OCI-LY7 (cell line): ENCODE data around the gene SPC24. TPM values are rescaled to one million over a fixed set of nuclear protein-coding genes. Genes with fewer than 3 reads are reported as not detected.
"Not testable (repeated sequence)": the region's sequence is repeated elsewhere in the genome, so short reads cannot be mapped to it uniquely, and the experiment has no call there.

ENCODE experiments used
- BruUV-seq: library from RNA; stranded (reverse); fragments of 400-500 nt; replicated peaks from 2 replicates; lab custom pipeline; 2021; lab: Mats Ljungman, UMichigan
- CTCF ChIA-PET: fragments of 300-600 bp; sonication (Branson Sonifier 250); formaldehyde crosslinking; loops from one replicate; lab custom pipeline; 2022; ENCODE audit warnings: antibody characterized with exemption; ENCODE audit not compliant: unreplicated experiment; lab: Charles Lee
- POLR2A ChIA-PET: fragments of 300-600 bp; sonication (Branson Sonifier 250); formaldehyde crosslinking; loops from one replicate; lab custom pipeline; 2022; ENCODE audit warnings: antibody characterized with exemption; lab: Charles Lee
- DNase-seq: peaks from one replicate; pipeline ENCODE4 v3.0.0-alpha.2; 2015; ENCODE audit warnings: low spot score
- H2AFZ ChIP-seq: fragments of 200-600 bp; sonication (generic), shearing (Covaris generic); 2 replicates; pipeline ENCODE4 v1.6.1; 2014; ENCODE audit warnings: mild to moderate bottlenecking, antibody characterized with exemption, low read length, moderate library complexity
- H3K27ac ChIP-seq: fragments of 200-600 bp; sonication (generic); 2 replicates; pipeline ENCODE4 v1.5.1; 2014; ENCODE audit warnings: mixed run types, low read depth, mild to moderate bottlenecking, moderate library complexity, low read length, inconsistent platforms; ENCODE audit not compliant: poor library complexity, severe bottlenecking
- H3K36me3 ChIP-seq: fragments of 200-600 bp; sonication (generic); 2 replicates; pipeline ENCODE4 v1.6.1; 2014; ENCODE audit warnings: mild to moderate bottlenecking, antibody characterized with exemption, low read length, moderate library complexity, mixed read lengths; ENCODE audit not compliant: insufficient read depth
- H3K4me1 ChIP-seq: fragments of 200-600 bp; sonication (generic); 2 replicates; pipeline ENCODE4 v1.5.1; 2014; ENCODE audit warnings: mild to moderate bottlenecking, low read length; ENCODE audit not compliant: insufficient read depth, poor library complexity, severe bottlenecking
- H3K4me2 ChIP-seq: fragments of 200-600 bp; sonication (generic); 2 replicates; pipeline ENCODE4 v1.6.1; 2014; ENCODE audit warnings: mild to moderate bottlenecking, low read length
- H3K4me3 ChIP-seq: fragments of 200-600 bp; sonication (generic); 2 replicates; pipeline ENCODE4 v1.5.1; 2014; ENCODE audit warnings: mild to moderate bottlenecking, low read depth, low read length; ENCODE audit not compliant: poor library complexity, severe bottlenecking
- H3K79me2 ChIP-seq: fragments of 200-600 bp; sonication (generic); 2 replicates; pipeline ENCODE4 v1.6.1; 2016; ENCODE audit warnings: low read depth, mild to moderate bottlenecking, low read length, moderate library complexity, mixed read lengths; ENCODE audit not compliant: insufficient read depth
- H3K9me2 ChIP-seq: fragments of 200-600 bp; sonication (generic); 2 replicates; pipeline ENCODE4 v1.6.1; 2016; ENCODE audit warnings: mild to moderate bottlenecking, low read length, mixed read lengths; ENCODE audit not compliant: insufficient read depth
- H3K9me3 ChIP-seq: fragments of 200-600 bp; sonication (generic); 2 replicates; pipeline ENCODE4 v1.6.1; 2014; ENCODE audit warnings: mild to moderate bottlenecking, mixed run types, low read length, mixed read lengths
- H4K20me1 ChIP-seq: fragments of 200-600 bp; sonication (generic); 2 replicates; pipeline ENCODE4 v1.6.1; 2014; ENCODE audit warnings: mild to moderate bottlenecking, antibody characterized with exemption, low read length, moderate library complexity, mixed read lengths; ENCODE audit not compliant: insufficient read depth
- EZH2phosphoT487 ChIP-seq: fragments of 200-600 bp; sonication (generic); IDR thresholded peaks from 2 replicates; pipeline ENCODE4 v1.6.1; 2018; ENCODE audit warnings: low read depth, borderline replicate concordance, mild to moderate bottlenecking, mixed run types, antibody characterized with exemption, low read length, moderate library complexity, mixed read lengths
- intact Hi-C: fragments of 100-400 bp; cut with micrococcal nuclease; formaldehyde crosslinking; loops from one replicate; pipeline ENCODE4 v1.10.0; 2022; ENCODE audit not compliant: unreplicated experiment
- total RNA-seq, 2 experiments: library from RNA; depleted of rRNA in 1 of 2; stranded (reverse); fragments of >200 nt in 1 of 2; shearing (Covaris generic) in 1 of 2; gene quantifications; 2 replicates each; pipeline ENCODE4 v1.2.3, GENCODE V29; 2014 to 2022
- TF ChIP-seq, protein P1 (sequence below): fragments of 200-600 bp; sonication (generic); conservative IDR thresholded peaks from 2 replicates; pipeline ENCODE4 v1.5.1; 2014; ENCODE audit warnings: mild to moderate bottlenecking, antibody characterized with exemption, low read length, moderate library complexity, mixed read lengths

SPC24 gene
- total RNA-seq, 2 experiments from 2014 or later: 133 to 184 TPM

DNA sequence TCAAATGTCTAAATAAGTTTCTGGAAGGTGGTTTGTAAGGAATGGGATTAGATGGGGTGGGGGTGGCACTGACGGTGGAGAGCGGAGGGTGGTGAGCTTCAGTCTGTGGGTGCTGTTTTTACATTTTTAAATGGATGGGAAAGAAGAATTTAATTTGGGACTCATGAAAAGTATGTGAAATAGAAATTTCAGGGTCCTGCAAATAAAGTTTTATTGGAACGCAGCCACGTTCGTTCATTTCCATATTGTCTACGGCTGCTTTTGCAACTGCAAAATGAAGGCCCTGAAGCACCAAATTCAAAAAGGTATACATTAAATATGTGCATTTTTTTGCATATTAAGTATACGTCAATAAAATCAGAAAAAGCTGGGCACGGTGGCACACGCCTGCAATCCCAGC is 31.9 kb upstream of the SPC24 start:
- H3K4me3 ChIP-seq: no peak overlapping the region
- TF ChIP-seq, protein P1, sequence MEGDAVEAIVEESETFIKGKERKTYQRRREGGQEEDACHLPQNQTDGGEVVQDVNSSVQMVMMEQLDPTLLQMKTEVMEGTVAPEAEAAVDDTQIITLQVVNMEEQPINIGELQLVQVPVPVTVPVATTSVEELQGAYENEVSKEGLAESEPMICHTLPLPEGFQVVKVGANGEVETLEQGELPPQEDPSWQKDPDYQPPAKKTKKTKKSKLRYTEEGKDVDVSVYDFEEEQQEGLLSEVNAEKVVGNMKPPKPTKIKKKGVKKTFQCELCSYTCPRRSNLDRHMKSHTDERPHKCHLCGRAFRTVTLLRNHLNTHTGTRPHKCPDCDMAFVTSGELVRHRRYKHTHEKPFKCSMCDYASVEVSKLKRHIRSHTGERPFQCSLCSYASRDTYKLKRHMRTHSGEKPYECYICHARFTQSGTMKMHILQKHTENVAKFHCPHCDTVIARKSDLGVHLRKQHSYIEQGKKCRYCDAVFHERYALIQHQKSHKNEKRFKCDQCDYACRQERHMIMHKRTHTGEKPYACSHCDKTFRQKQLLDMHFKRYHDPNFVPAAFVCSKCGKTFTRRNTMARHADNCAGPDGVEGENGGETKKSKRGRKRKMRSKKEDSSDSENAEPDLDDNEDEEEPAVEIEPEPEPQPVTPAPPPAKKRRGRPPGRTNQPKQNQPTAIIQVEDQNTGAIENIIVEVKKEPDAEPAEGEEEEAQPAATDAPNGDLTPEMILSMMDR: no peak
- TF ChIP-seq EZH2phosphoT487: no peak
- ChIA-PET CTCF (no interaction called here), POLR2A (no interaction called here)
- H3K4me2 ChIP-seq: peak overlapping the region; percentile 41; the same call in 1 of the 2 replicates
- intact Hi-C loops: no loop called here
- TSS peak; percentile 36 for BruUV-seq
- no peaks in the 10 kb centered on the region for H3K9me2 ChIP-seq
- peaks cover 85% of the 10 kb centered on the region for H3K36me3 ChIP-seq
- H3K79me2 ChIP-seq: peaks cover 37% of the 10 kb centered on the region
- no peak for DNase-seq
- no peaks in the 10 kb centered on the region; the same call in 1 of the 2 replicates for H3K9me3 ChIP-seq
- no peak overlapping the region for H2AFZ ChIP-seq
- H4K20me1 ChIP-seq: no peaks in the 10 kb centered on the region
- peak overlapping the region; percentile 41 for H3K27ac ChIP-seq
- H3K4me1 ChIP-seq: peaks cover 73% of the 10 kb centered on the region

DNA sequence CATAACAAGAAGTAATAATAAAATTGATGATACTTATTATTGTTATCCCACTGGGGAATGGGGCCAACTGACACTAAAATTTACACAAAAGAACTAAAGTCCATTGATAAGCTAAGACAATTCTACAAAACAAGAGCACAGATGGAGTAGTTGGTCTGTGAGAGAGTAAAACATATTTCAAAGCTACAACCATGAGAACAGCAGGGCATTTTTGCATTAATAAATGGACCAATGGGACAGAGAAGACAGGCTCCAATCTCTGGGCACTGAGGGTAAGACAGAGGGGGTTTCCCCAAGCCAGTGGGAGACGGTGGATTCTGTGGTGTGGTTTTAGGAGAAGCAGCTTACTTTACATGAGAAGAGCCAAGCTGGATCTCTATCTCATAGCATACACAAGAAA is 27.4 kb upstream of the SPC24 start:
- DNase-seq: no peak
- intact Hi-C loops: no loop called here
- ChIA-PET CTCF (no interaction called here), POLR2A (interaction anchor here (1.0 kb wide), 1 partner anchor 10 kb away, joined by 3 read pairs; no protein-coding TSS in a partner anchor)
- BruUV-seq: no TSS peak
- Histone ChIP-seq H2AFZ (no peak overlapping the region), H3K4me1 (peaks cover 59% of the 10 kb centered on the region), H3K36me3 (peaks cover 70% of the 10 kb centered on the region), H3K4me2 (no peak overlapping the region), H3K4me3 (no peak overlapping the region), H3K9me3 (no peaks in the 10 kb centered on the region; the same call in 1 of the 2 replicates), H3K79me2 (peaks cover 33% of the 10 kb centered on the region; the same call in 1 of the 2 replicates), H4K20me1 (no peaks in the 10 kb centered on the region), H3K9me2 (no peaks in the 10 kb centered on the region), H3K27ac (no peak overlapping the region)
- TF ChIP-seq EZH2phosphoT487: no peak
- TF ChIP-seq, protein P1: no peak

DNA sequence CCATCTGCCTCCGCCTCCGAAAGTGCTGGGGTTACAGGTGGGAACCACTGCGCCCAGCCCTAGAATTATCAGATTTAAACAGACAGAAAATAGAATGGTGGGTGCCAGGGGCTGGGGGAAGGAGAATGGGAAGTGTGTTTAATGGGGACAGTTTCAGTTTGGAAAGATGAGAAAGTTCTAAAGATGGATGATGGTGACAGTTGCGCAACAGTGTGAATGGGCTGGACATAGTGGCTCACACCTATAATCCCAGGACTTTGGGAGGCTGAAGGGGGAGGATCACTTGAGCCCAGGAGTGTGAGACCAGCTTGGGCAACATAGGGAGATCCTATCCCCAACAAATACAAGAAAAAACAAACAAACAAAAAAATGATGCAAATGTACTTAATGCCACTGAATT is 25.9 kb upstream of the SPC24 start:
- ChIA-PET POLR2A (no interaction called here), CTCF (no interaction called here)
- no peak for DNase-seq
- no peaks in the 10 kb centered on the region; the same call in 1 of the 2 replicates for H3K9me3 ChIP-seq
- intact Hi-C loops: no loop called here
- no peaks in the 10 kb centered on the region for H4K20me1 ChIP-seq
- no peak overlapping the region for H3K4me2 ChIP-seq
- H3K79me2 ChIP-seq: peaks cover 25% of the 10 kb centered on the region; the same call in 1 of the 2 replicates
- no peak overlapping the region for H3K27ac ChIP-seq
- H2AFZ ChIP-seq: no peak overlapping the region
- peaks cover 70% of the 10 kb centered on the region for H3K36me3 ChIP-seq
- H3K9me2 ChIP-seq: no peaks in the 10 kb centered on the region
- no TSS peak for BruUV-seq
- H3K4me1 ChIP-seq: peaks cover 44% of the 10 kb centered on the region
- no peak for TF ChIP-seq EZH2phosphoT487
- TF ChIP-seq, protein P1: no peak
- no peak overlapping the region for H3K4me3 ChIP-seq

DNA sequence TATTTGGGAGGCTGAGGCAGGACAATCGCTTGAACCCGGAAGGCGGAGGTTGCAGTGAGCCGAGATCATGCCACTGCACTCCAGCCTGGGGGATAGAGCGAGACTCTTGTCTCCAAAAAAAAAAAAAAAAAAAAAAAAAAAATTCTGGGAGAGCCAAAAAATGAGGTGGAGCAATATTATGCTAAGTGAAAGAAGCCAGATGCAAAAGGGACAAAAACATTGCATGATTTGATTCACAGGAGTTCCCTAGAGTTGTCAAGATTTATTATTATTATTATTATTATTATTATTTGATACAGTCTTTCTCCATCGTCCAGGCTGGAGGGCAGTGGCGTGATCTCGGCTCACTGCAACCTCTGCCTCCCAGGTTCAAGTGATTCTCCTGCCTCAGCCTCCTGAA is 25.4 kb upstream of the SPC24 start:
- POLR2A ChIA-PET: interaction anchor here (1.5 kb wide), 1 partner anchor 9 kb away, joined by 5 read pairs; no protein-coding TSS in a partner anchor
- CTCF ChIA-PET: not testable (repeated sequence)

More for the DNA sequence above, 25.4 kb upstream of the SPC24 start:
- H3K4me2 ChIP-seq: peak overlapping the region; percentile 51; the same call in 1 of the 2 replicates
- intact Hi-C loops, DNase-seq, H2AFZ ChIP-seq, H3K4me3 ChIP-seq, H3K9me3 ChIP-seq, BruUV-seq, H3K9me2 ChIP-seq, H3K27ac ChIP-seq, H4K20me1 ChIP-seq: not testable (repeated sequence)
- H3K36me3 ChIP-seq: peaks cover 73% of the 10 kb centered on the region
- H3K79me2 ChIP-seq: peaks cover 25% of the 10 kb centered on the region; the same call in 1 of the 2 replicates
- peaks cover 39% of the 10 kb centered on the region for H3K4me1 ChIP-seq
